Liver (tissue), 9 donors: ENCODE measurements around the gene ZFYVE27. TPM values are rescaled to one million over a fixed set of nuclear protein-coding genes. Genes with fewer than 3 reads are reported as not detected.

Experiments used
- DNase-seq: peaks from one replicate; pipeline ENCODE4 v3.0.0-alpha.2; 2017; ENCODE audit warnings: low spot score
- H3K27ac ChIP-seq, 2 donors: one replicate each; pipeline ENCODE4 v1.7.0; 2013; ENCODE audit warnings: inconsistent platforms in 2 of 2, low read length in 2 of 2, control low read depth in 1 of 2, low read depth in 1 of 2, mild to moderate bottlenecking in 1 of 2
- H3K27me3 ChIP-seq, 4 donors: one replicate each; pipeline versions ENCODE4 v1.6.1 to v1.7.0; 2013; ENCODE audit warnings: low read length in 3 of 4, inconsistent platforms in 1 of 4, mild to moderate bottlenecking in 1 of 4, moderate library complexity in 1 of 4; ENCODE audit not compliant: control insufficient read depth in 4 of 4, insufficient read depth in 4 of 4
- H3K36me3 ChIP-seq, 4 donors: one replicate each; pipeline versions ENCODE4 v1.6.1 to v1.7.0; 2013; ENCODE audit warnings: low read length in 3 of 4, mild to moderate bottlenecking in 3 of 4, low read depth in 1 of 4, moderate library complexity in 1 of 4; ENCODE audit not compliant: control insufficient read depth in 4 of 4, insufficient read depth in 3 of 4
- H3K4me1 ChIP-seq, 4 donors: one replicate each; pipeline versions ENCODE4 v1.6.1 to v1.7.0; 2013; ENCODE audit warnings: low read length in 3 of 4, mild to moderate bottlenecking in 3 of 4, moderate library complexity in 1 of 4; ENCODE audit not compliant: control insufficient read depth in 4 of 4, insufficient read depth in 4 of 4
- H3K4me3 ChIP-seq, 3 donors: one replicate each; pipeline versions ENCODE4 v1.6.1 to v1.7.0; 2013; ENCODE audit warnings: low read length in 3 of 3, control low read depth in 1 of 3, low read depth in 1 of 3, mild to moderate bottlenecking in 1 of 3
- H3K9ac ChIP-seq, 2 donors: one replicate each; pipeline ENCODE4 v1.7.0; 2013; ENCODE audit warnings: low read length in 2 of 2, mild to moderate bottlenecking in 2 of 2, moderate library complexity in 2 of 2, control low read depth in 1 of 2, low read depth in 1 of 2
- H3K9me3 ChIP-seq, 4 donors: one replicate each; pipeline versions ENCODE4 v1.6.1 to v1.7.0; 2013; ENCODE audit warnings: low read length in 3 of 4; ENCODE audit not compliant: control insufficient read depth in 4 of 4
- ATF3 ChIP-seq: IDR thresholded peaks from 2 replicates; pipeline ENCODE4 v1.6.1; 2016; ENCODE audit warnings: antibody characterized with exemption
- CTCF ChIP-seq: fragments of 150-350 bp; IDR thresholded peaks from 2 replicates; pipeline ENCODE4 v1.5.1; 2017; ENCODE audit warnings: improper control_type of control experiment, low read depth, low read length; ENCODE audit not compliant: missing input control
- EGR1 ChIP-seq, 2 donors: IDR thresholded peaks; 2 replicates each; pipeline ENCODE4 v1.6.1; 2016 to 2018; ENCODE audit warnings: antibody characterized with exemption in 2 of 2, low read depth in 2 of 2
- FOXA1 ChIP-seq: IDR thresholded peaks from 2 replicates; pipeline ENCODE4 v1.6.1; 2016; ENCODE audit warnings: antibody characterized with exemption
- FOXA2 ChIP-seq: IDR thresholded peaks from 2 replicates; pipeline ENCODE4 v1.6.1; 2016; ENCODE audit warnings: antibody characterized with exemption
- GABPA ChIP-seq, 2 donors: IDR thresholded peaks in 1 of 2; conservative IDR thresholded peaks in 1 of 2; 2 replicates each; pipeline ENCODE4 v1.6.1; 2016; ENCODE audit warnings: antibody characterized with exemption in 2 of 2, mild to moderate bottlenecking in 1 of 2, moderate library complexity in 1 of 2
- HNF4A ChIP-seq, 2 donors: conservative IDR thresholded peaks; 2 replicates each; pipeline ENCODE4 v1.6.1; 2016; ENCODE audit warnings: antibody characterized with exemption in 2 of 2, mild to moderate bottlenecking in 2 of 2
- HNF4G ChIP-seq: IDR thresholded peaks from 2 replicates; pipeline ENCODE4 v1.6.1; 2016; ENCODE audit warnings: antibody characterized with exemption
- JUND ChIP-seq, 2 donors: IDR thresholded peaks; 2 replicates each; pipeline ENCODE4 v1.6.1; 2016; ENCODE audit warnings: antibody characterized with exemption in 2 of 2
- MAX ChIP-seq: IDR thresholded peaks from 2 replicates; pipeline ENCODE4 v1.6.1; 2016; ENCODE audit warnings: antibody characterized with exemption
- NR2F2 ChIP-seq: IDR thresholded peaks from 2 replicates; pipeline ENCODE4 v1.6.1; 2016; ENCODE audit warnings: antibody characterized with exemption
- RAD21 ChIP-seq, 2 donors: IDR thresholded peaks; 2 replicates each; pipeline ENCODE4 v1.6.1; 2016; ENCODE audit warnings: antibody characterized with exemption in 2 of 2, mild to moderate bottlenecking in 2 of 2
- REST ChIP-seq: IDR thresholded peaks from 2 replicates; pipeline ENCODE4 v1.6.1; 2016; ENCODE audit warnings: antibody characterized with exemption, mild to moderate bottlenecking
- RXRA ChIP-seq, 2 donors: IDR thresholded peaks; 2 replicates each; pipeline ENCODE4 v1.6.1; 2017 to 2018; ENCODE audit warnings: antibody characterized with exemption in 2 of 2, mild to moderate bottlenecking in 1 of 2
- SP1 ChIP-seq: IDR thresholded peaks from 2 replicates; pipeline ENCODE4 v1.6.1; 2018; ENCODE audit warnings: antibody characterized with exemption, mild to moderate bottlenecking
- TAF1 ChIP-seq: conservative IDR thresholded peaks from 2 replicates; pipeline ENCODE4 v1.6.1; 2016; ENCODE audit warnings: antibody characterized with exemption, mild to moderate bottlenecking
- YY1 ChIP-seq: IDR thresholded peaks from 2 replicates; pipeline ENCODE4 v1.6.1; 2016; ENCODE audit warnings: antibody characterized with exemption, mild to moderate bottlenecking
- ZBTB33 ChIP-seq: IDR thresholded peaks from 2 replicates; pipeline ENCODE4 v1.6.1; 2016; ENCODE audit warnings: antibody characterized with exemption
- WGBS: extraction: QIAGEN DNeasy Blood & Tissue Kit; methylation state at CpG from one replicate; pipeline ENCODE4 v1.1.7; 2013; 5-methylcytosine and 5-hydroxymethylcytosine counted together
- polyA plus RNA-seq, 2 donors: library from polyadenylated mRNA; stranded (reverse) in 1 of 2; unstranded in 1 of 2; fragments of 200-250 nt in 1 of 2; fragments of >200 nt in 1 of 2; fragmentation: Nextera tagmentation in 1 of 2; extraction: Ambion mirVana in 1 of 2; gene quantifications; one replicate each; pipeline versions ENCODE4 v1.2.1 to v1.2.3, GENCODE V29; 2013 to 2015
- total RNA-seq, 2 donors: library from RNA; depleted of rRNA; stranded (reverse); fragments of >200 nt; gene quantifications; one replicate each; pipeline ENCODE4 v1.2.3, GENCODE V29; 2014
- donor health status: healthy.
- donor health status: healthy.
- donor health status: healthy.
- donor health status: healthy.
- donor health status: healthy.

Gene ZFYVE27
- total and polyA plus RNA-seq, 4 donors = 10.2 to 25.9 (median 13.1) TPM

GRCh38 chr10:97798958-97799610 is 62.2 kb downstream of the ZFYVE27 start:
- WGBS = 80% methylated on average over 1 of the region's 1 CpG
- no peak for DNase-seq

More at GRCh38 chr10:97798958-97799610, 62.2 kb downstream of the ZFYVE27 start:
- Histone ChIP-seq H3K27me3 (peaks cover 0 to 6% (median 0%) of the 10 kb centered on the region in 4 donors), H3K36me3 (no peaks in the 10 kb centered on the region), H3K9ac (no peak overlapping the region), H3K9me3 (peaks cover 0 to 6% (median 0%) of the 10 kb centered on the region in 4 donors), H3K27ac (no peak overlapping the region), H3K4me3 (no peak overlapping the region), H3K4me1 (no peaks in the 10 kb centered on the region)
- TF ChIP-seq TAF1 (no peak), RAD21 (IDR thresholded peaks at IDR 0.05) (no peak), NR2F2 (no peak), RXRA (IDR thresholded peaks at IDR 0.05) (no peak), MAX (no peak), EGR1 (IDR thresholded peaks at IDR 0.05; ENCODE audit: low read depth in 2 of 2) (no peak), YY1 (no peak), REST (no peak), HNF4G (no peak), HNF4A (conservative IDR thresholded peaks at IDR 0.05) (no peak), ZBTB33 (no peak), CTCF (no peak), GABPA (IDR thresholded peaks at IDR 0.05 in 1 of 2, conservative IDR thresholded peaks at IDR 0.05 in 1 of 2) (no peak), FOXA2 (no peak), SP1 (no peak), ATF3 (no peak), FOXA1 (no peak), JUND (IDR thresholded peaks at IDR 0.05) (no peak)
